HFF-Myc (cell line): Measurements from ENCODE around the gene CABLES1.

Source experiments
- DNase-seq: peaks from one replicate; pipeline ENCODE4 v3.0.0-alpha.2; 2011; ENCODE audit warnings: low read depth; ENCODE audit errors: extremely low read depth
- H3K4me3 ChIP-seq: replicated peaks from 2 replicates; pipeline ENCODE4 v1.5.1; 2011; ENCODE audit warnings: low read depth, mild to moderate bottlenecking, control low read depth, low read length
- TF ChIP-seq, protein P1 (sequence below): IDR thresholded peaks from 2 replicates; pipeline ENCODE4 v1.5.1; 2012; ENCODE audit warnings: mild to moderate bottlenecking, low read depth, low read length, control low read depth; ENCODE audit errors: missing control alignments

Gene CABLES1

DNA sequence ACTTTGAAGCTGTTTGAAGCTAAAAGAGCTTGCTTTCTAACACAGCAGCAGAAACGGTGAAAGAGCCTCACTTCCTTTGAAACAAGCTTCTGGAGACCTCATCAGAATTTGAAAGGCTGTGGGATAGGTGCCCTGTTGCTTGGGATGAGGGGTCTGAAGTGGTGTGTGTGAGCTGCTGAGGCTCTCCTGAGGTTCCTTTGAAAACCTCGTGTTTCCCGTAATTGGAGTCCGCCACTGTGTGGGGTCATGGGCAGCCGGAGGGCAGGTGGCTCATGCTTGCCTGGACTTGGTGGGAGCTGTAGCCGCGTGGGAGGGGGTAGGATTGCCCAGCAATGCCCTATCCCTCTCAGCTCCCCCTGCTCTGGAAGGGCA is 34.4 kb downstream of the CABLES1 start:
- DNase-seq, result no peak
- TF ChIP-seq, protein P1, sequence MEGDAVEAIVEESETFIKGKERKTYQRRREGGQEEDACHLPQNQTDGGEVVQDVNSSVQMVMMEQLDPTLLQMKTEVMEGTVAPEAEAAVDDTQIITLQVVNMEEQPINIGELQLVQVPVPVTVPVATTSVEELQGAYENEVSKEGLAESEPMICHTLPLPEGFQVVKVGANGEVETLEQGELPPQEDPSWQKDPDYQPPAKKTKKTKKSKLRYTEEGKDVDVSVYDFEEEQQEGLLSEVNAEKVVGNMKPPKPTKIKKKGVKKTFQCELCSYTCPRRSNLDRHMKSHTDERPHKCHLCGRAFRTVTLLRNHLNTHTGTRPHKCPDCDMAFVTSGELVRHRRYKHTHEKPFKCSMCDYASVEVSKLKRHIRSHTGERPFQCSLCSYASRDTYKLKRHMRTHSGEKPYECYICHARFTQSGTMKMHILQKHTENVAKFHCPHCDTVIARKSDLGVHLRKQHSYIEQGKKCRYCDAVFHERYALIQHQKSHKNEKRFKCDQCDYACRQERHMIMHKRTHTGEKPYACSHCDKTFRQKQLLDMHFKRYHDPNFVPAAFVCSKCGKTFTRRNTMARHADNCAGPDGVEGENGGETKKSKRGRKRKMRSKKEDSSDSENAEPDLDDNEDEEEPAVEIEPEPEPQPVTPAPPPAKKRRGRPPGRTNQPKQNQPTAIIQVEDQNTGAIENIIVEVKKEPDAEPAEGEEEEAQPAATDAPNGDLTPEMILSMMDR, result no peak
- H3K4me3 ChIP-seq, result no peak overlapping the region

GRCh38 chr18:23170137-23170536 is 34.9 kb downstream of the CABLES1 start:
- no peak for DNase-seq
- TF ChIP-seq, protein P1, result no peak
- H3K4me3 ChIP-seq, result no peak overlapping the region

DNA sequence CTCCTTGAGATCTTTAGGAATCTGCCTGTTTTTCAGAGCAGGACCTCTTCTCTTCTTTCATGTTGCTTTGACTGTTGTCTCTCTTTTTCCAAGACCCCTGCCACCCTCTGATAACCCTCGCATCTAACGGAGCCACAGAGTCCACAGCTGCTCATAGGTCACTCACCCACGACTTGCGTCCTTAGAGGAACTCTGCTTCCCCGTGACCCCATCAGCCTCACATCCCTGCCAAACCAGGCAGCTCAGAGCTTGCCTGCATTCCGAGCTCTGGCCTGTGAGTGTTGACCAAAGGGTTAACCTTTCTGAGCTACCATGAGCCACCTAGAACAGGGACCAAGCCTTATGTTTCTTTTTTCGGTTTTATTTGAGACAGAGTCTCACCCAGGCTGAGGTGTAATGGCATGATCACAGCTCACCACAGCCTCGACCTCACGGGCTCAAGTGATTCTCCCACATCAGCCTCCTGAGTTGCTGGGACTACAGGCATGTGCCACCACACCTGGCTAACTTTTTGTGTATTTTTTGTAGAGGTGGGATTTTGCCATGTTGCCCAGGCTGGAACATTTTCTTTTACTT is 36.4 kb downstream of the CABLES1 start:
- H3K4me3 ChIP-seq, result no peak overlapping the region
- TF ChIP-seq, protein P1, result no peak
- no peak for DNase-seq

GRCh38 chr18:23172591-23173380 is 37.5 kb downstream of the CABLES1 start:
- H3K4me3 ChIP-seq, result no peak overlapping the region
- TF ChIP-seq, protein P1, result no peak
- no peak for DNase-seq

DNA sequence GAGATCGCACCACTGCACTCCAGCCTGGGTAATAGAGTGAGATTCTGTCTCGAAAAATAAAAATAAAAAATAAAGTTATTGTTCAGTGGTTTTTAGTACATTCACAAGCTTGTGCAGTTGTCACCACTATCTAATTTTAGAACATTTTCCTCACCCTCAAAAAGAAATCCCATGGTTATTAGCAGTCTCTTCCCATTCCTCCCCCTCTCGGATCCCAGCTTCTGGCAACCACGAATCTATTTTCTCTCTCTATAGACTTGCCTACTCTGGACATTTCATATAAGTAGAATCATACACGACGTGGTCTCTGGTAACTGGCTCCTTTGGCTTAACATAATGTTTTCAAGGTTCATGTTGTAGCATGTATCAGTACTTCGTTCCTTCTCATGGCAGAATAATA is 38.6 kb downstream of the CABLES1 start:
- TF ChIP-seq, protein P1, result no peak
- H3K4me3 ChIP-seq, result no peak overlapping the region
- no peak for DNase-seq

GRCh38 chr18:23176701-23177432 is 41.6 kb downstream of the CABLES1 start:
- no peak for DNase-seq
- H3K4me3 ChIP-seq, result no peak overlapping the region
- TF ChIP-seq, protein P1, result no peak
